Measurements from ENCODE around the gene VPS13D.
"Not testable (repeated sequence)": the region's sequence is repeated elsewhere in the genome, so short reads cannot be mapped to it uniquely, and the experiment has no call there.

Gene VPS13D

GRCh38 chr1:12203216-12204007 lies 26.4 kb upstream of the VPS13D start:
- no peaks in the 10 kb centered on the region for H3K27me3 ChIP-seq (ENCODE audit: insufficient read depth, low read length)
- no peak overlapping the region for H3K4me3 ChIP-seq (ENCODE audit: low read length)
- H3K9me3 ChIP-seq (ENCODE audit: low read length), result no peaks in the 10 kb centered on the region
- no peaks in the 10 kb centered on the region for H3K36me3 ChIP-seq (ENCODE audit: insufficient read depth, low read length)
- peaks cover 31% of the 10 kb centered on the region for H3K4me1 ChIP-seq (ENCODE audit: insufficient read depth, low read length)
- H2AFZ ChIP-seq (ENCODE audit: low read depth, low read length), result no peak overlapping the region

DNA sequence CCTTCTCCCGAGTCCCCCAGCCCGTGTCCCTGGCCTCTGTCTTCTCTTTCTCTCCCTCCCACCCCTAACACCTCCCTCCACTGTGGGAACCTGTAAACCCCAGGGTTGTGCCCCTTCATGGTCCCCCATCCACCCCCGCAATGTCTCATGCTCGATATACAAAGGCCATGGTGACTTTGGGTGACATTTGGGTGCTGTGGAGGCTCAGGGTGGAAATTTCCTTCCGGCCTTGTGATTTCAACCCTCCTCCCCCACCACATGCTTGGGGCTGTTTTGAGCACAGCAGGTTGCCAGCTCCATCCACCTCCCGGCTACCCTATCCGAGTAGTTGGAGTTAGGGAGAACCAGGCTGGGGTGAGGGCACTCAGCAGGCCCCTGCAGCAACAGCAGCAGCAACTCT lies 25.7 kb upstream of the VPS13D start:
- Histone ChIP-seq H3K4me1 (ENCODE audit: insufficient read depth, low read length) (peaks cover 29% of the 10 kb centered on the region), H2AFZ (ENCODE audit: low read depth, low read length) (no peak overlapping the region), H3K27me3 (ENCODE audit: insufficient read depth, low read length) (no peaks in the 10 kb centered on the region), H3K9me3 (ENCODE audit: low read length) (no peaks in the 10 kb centered on the region), H3K4me3 (ENCODE audit: low read length) (no peak overlapping the region), H3K36me3 (ENCODE audit: insufficient read depth, low read length) (no peaks in the 10 kb centered on the region)

DNA sequence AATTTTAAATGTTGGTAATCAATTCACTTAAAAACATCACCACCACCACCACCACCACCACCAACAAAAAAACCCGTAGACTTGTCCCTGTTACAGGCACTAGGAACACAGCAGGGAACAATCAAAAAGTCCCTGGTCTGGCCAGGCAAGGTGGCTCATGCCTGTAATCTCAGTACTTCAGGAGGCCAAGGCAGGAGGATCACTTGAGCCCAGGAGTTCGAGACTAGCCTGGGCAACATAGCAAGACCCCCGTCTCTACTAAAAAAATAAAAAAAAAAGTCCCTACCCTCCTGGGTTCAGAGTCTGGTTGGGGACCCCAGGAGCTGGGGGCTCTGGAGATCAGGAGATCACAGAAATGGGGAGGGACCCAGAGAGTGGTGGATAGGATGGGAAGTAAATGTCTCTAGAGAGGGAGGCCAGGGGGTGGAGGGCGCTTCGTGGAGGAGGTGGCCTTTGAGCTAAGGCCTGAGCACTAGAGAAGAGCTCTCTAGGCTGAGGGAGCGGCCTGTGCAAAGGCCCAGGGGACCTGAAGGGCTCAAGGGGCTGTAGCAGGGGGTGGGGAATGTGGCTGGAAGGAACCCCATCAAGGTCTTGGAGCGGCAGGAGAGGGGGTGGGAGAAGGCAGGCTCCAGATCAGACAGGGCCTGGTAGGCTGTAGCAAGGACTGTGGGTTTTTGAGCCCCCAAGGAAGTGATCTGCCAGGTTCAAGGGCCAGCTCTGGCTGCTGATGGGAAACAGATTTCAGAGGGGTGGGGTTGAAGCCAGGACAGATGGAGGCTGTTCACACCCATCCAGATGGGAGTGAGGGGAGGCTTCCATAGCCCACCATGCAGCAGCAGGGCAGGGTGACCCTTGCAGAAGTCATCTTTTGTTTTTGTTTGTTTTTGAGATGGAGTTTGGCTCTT lies 24.8 kb upstream of the VPS13D start:
- Histone ChIP-seq H3K4me1 (ENCODE audit: insufficient read depth, low read length) (peaks cover 20% of the 10 kb centered on the region), H3K9me3 (ENCODE audit: low read length) (no peaks in the 10 kb centered on the region), H3K36me3 (ENCODE audit: insufficient read depth, low read length) (no peaks in the 10 kb centered on the region), H2AFZ (ENCODE audit: low read depth, low read length) (no peak overlapping the region), H3K27me3 (ENCODE audit: insufficient read depth, low read length) (peaks cover 2% of the 10 kb centered on the region), H3K4me3 (ENCODE audit: low read length) (no peak overlapping the region)

DNA sequence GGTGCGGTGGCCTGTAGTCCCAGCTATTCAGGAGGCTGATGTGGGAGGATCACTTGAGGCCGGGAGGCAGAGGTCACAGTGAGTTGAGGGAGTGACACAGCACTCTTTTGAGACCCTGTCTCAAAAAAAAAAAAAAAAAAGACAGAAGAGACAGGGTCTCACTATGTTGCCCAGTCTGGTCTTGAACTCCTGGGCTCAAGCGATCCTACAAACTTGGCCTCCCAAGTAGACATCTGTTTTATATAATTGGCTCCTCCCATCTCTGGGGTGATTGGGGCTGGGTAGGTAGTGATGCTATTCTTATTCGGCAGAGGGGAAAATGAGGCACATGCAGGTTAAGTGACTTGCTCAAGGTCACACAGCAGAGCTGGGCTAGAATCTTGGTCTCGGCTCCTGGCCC lies 23.6 kb upstream of the VPS13D start:
- Histone ChIP-seq H3K4me1 (ENCODE audit: insufficient read depth, low read length) (peaks cover 10% of the 10 kb centered on the region), H3K27me3 (ENCODE audit: insufficient read depth, low read length) (peaks cover 2% of the 10 kb centered on the region), H3K36me3 (ENCODE audit: insufficient read depth, low read length) (no peaks in the 10 kb centered on the region), H3K4me3 (ENCODE audit: low read length) (no peak overlapping the region), H2AFZ (ENCODE audit: low read depth, low read length) (no peak overlapping the region), H3K9me3 (ENCODE audit: low read length) (no peaks in the 10 kb centered on the region)

DNA sequence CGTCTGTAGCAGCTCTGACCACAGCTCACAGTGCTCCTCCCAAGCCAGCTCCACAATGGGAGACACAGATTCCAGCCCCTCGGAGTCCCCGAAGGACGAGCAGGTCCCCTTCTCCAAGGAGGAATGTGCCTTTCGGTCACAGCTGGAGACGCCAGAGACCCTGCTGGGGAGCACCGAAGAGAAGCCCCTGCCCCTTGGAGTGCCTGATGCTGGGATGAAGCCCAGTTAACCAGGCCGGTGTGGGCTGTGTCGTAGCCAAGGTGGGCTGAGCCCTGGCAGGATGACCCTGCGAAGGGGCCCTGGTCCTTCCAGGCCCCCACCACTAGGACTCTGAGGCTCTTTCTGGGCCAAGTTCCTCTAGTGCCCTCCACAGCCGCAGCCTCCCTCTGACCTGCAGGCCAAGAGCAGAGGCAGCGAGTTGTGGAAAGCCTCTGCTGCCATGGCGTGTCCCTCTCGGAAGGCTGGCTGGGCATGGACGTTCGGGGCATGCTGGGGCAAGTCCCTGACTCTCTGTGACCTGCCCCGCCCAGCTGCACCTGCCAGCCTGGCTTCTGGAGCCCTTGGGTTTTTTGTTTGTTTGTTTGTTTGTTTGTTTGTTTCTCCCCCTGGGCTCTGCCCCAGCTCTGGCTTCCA lies 22.9 kb upstream of the VPS13D start:
- Histone ChIP-seq H3K36me3 (ENCODE audit: insufficient read depth, low read length) (no peaks in the 10 kb centered on the region), H3K9me3 (ENCODE audit: low read length) (no peaks in the 10 kb centered on the region), H2AFZ (ENCODE audit: low read depth, low read length) (no peak overlapping the region), H3K4me1 (ENCODE audit: insufficient read depth, low read length) (peaks cover 10% of the 10 kb centered on the region), H3K4me3 (ENCODE audit: low read length) (no peak overlapping the region), H3K27me3 (ENCODE audit: insufficient read depth, low read length) (peaks cover 2% of the 10 kb centered on the region)

- Histone ChIP-seq H3K4me3 (ENCODE audit: low read length) (no peak overlapping the region), H3K27me3 (ENCODE audit: insufficient read depth, low read length) (peaks cover 2% of the 10 kb centered on the region), H3K9me3 (ENCODE audit: low read length) (no peaks in the 10 kb centered on the region), H3K4me1 (ENCODE audit: insufficient read depth, low read length) (peaks cover 10% of the 10 kb centered on the region), H2AFZ (ENCODE audit: low read depth, low read length) (no peak overlapping the region), H3K36me3 (ENCODE audit: insufficient read depth, low read length) (no peaks in the 10 kb centered on the region)
Measured at GRCh38 chr1:12208271-12208670, 21.6 kb upstream of the VPS13D start.

DNA sequence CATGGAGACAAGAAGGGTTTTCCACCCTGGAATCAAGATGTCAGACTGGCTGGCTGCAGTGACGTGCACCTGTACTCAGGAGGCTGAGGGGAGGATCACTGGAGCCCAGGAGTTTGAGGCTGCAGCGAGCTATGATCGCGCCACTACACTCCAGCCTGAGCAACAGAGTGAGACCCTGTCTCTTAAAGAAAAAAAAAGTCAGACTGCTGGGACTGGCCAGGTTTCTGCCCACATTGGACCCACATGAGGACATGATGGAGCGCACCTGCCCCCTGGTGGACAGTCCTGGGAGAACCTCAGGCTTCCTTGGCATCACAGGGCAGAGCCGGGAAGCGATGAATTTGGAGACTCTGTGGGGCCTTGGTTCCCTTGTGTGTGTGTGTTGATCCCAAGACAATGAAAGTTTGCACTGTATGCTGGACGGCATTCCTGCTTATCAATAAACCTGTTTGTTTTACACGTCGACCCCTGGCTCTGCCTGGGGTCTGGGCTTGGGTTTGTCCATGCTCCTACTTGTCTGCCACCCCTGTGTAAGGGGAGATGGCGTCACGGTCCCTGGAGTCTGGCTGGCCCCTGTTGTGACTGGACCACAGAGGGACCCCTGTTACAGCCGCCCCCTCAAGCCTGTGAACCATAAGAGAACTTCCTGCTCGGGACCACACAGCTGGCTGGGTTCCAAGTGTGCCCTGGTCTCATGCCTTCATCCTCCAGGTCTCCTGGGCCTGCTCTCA lies 20.9 kb upstream of the VPS13D start:
- no peaks in the 10 kb centered on the region for H3K9me3 ChIP-seq (ENCODE audit: low read length)
- no peaks in the 10 kb centered on the region for H3K36me3 ChIP-seq (ENCODE audit: insufficient read depth, low read length)
- H3K27me3 ChIP-seq (ENCODE audit: insufficient read depth, low read length), result peaks cover 2% of the 10 kb centered on the region
- peaks cover 10% of the 10 kb centered on the region for H3K4me1 ChIP-seq (ENCODE audit: insufficient read depth, low read length)
- H3K4me3 ChIP-seq (ENCODE audit: low read length), result no peak overlapping the region
- H2AFZ ChIP-seq (ENCODE audit: low read depth, low read length), result no peak overlapping the region

DNA sequence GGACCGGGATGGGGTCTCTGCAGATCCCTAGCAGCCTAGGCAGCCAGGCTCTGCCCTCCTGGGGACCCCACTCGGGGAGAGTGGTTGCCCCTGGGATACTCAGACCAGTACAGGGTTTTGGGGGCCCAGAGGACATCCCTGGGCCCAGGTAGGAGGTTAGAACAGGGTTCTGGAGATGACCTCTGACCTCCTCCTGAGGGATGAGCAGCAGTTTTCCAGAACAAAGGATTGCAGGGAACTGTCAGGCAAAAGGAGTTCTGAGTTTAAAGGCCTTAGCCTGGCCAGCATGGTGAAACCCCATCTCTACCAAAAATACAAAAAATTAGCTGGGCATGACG lies 20.4 kb upstream of the VPS13D start:
- H3K27me3 ChIP-seq (ENCODE audit: insufficient read depth, low read length), result peaks cover 2% of the 10 kb centered on the region
- no peaks in the 10 kb centered on the region for H3K36me3 ChIP-seq (ENCODE audit: insufficient read depth, low read length)
- H3K4me1 ChIP-seq (ENCODE audit: insufficient read depth, low read length), result peaks cover 10% of the 10 kb centered on the region
- no peaks in the 10 kb centered on the region for H3K9me3 ChIP-seq (ENCODE audit: low read length)
- H3K4me3 ChIP-seq (ENCODE audit: low read length), result no peak overlapping the region
- H2AFZ ChIP-seq (ENCODE audit: low read depth, low read length), result no peak overlapping the region

GRCh38 chr1:12215118-12215961 lies 14.5 kb upstream of the VPS13D start:
- H3K4me3 ChIP-seq (ENCODE audit: low read length), result no peak overlapping the region
- H2AFZ ChIP-seq (ENCODE audit: low read depth, low read length), result no peak overlapping the region
- no peaks in the 10 kb centered on the region for H3K27me3 ChIP-seq (ENCODE audit: insufficient read depth, low read length)
- H3K4me1 ChIP-seq (ENCODE audit: insufficient read depth, low read length), result no peaks in the 10 kb centered on the region
- peaks cover 5% of the 10 kb centered on the region for H3K9me3 ChIP-seq (ENCODE audit: low read length)
- no peaks in the 10 kb centered on the region for H3K36me3 ChIP-seq (ENCODE audit: insufficient read depth, low read length)

DNA sequence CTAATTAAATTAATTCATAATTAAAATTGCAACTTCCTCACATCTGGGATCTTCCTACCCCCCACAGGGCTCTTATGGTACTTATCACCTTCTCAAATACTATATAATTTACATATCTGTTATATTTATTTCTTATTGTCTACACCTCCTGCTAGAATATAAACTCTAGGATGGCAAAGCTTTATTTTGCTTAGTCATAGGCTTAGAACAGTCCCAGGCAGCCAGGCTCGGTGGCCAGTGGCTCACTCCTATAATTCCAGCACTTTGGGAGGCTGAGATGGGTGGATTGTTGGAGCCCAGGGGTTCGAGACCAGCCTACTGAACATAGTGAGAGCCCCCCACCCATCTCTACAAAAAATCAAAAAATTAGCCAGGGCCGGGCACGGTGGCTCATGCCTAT lies 10.0 kb upstream of the VPS13D start:
- H3K4me1 ChIP-seq (ENCODE audit: insufficient read depth, low read length), result no peaks in the 10 kb centered on the region
- H2AFZ ChIP-seq (ENCODE audit: low read depth, low read length), result no peak overlapping the region
- H3K4me3 ChIP-seq (ENCODE audit: low read length), result no peak overlapping the region
- H3K27me3 ChIP-seq (ENCODE audit: insufficient read depth, low read length), result no peaks in the 10 kb centered on the region
- H3K36me3 ChIP-seq (ENCODE audit: insufficient read depth, low read length), result no peaks in the 10 kb centered on the region
- H3K9me3 ChIP-seq (ENCODE audit: low read length), result peaks cover 8% of the 10 kb centered on the region

DNA sequence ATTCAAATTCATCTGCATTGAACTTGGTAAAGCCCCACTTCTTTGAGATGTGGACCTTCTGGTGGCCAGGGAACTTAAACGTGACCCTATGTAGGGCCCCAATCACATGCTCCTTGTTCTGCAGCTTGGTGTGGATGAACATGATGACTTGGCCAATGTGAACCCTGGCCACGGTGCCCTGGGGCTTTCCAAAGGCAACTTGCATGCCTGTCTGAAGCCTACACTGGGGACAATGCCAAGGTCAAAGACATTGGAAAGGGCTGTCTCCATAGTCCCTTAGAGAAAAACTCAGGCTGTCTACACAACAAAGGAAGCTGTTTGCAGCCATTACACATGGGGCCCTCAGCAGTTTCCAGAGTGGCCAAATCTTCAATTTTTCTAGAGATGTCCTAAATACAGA lies 8.9 kb upstream of the VPS13D start:
- H2AFZ ChIP-seq (ENCODE audit: low read depth, low read length), result no peak overlapping the region
- no peaks in the 10 kb centered on the region for H3K36me3 ChIP-seq (ENCODE audit: insufficient read depth, low read length)
- H3K27me3 ChIP-seq (ENCODE audit: insufficient read depth, low read length), result no peaks in the 10 kb centered on the region
- H3K4me1 ChIP-seq (ENCODE audit: insufficient read depth, low read length), result no peaks in the 10 kb centered on the region
- no peak overlapping the region for H3K4me3 ChIP-seq (ENCODE audit: low read length)
- H3K9me3 ChIP-seq (ENCODE audit: low read length), result peaks cover 3% of the 10 kb centered on the region

- not testable (repeated sequence) for H3K4me3 ChIP-seq (ENCODE audit: low read length); H3K4me1 ChIP-seq (ENCODE audit: insufficient read depth, low read length); H3K36me3 ChIP-seq (ENCODE audit: insufficient read depth, low read length); H3K27me3 ChIP-seq (ENCODE audit: insufficient read depth, low read length); H2AFZ ChIP-seq (ENCODE audit: low read depth, low read length); H3K9me3 ChIP-seq (ENCODE audit: low read length)
Measured at GRCh38 chr1:12222700-12223099, 7.1 kb upstream of the VPS13D start.
